HepG2 (cell line): ENCODE results near the gene SMIM22. TPM values are rescaled to one million over a fixed set of nuclear protein-coding genes. Genes with fewer than 3 reads are reported as not detected.
A peak's percentile ranks its signal among the peaks of the same experiment; 100 is the strongest.

Experiments used
- BRD4 ChIP-seq: sonication (generic); formaldehyde crosslinking; IDR thresholded peaks from 2 replicates; pipeline ENCODE4 v1.4.0; 2020; ENCODE audit warnings: missing genetic modification reagents
- CEBPG ChIP-seq: IDR thresholded peaks from 2 replicates; pipeline ENCODE4 v1.6.1; 2016
- CREM ChIP-seq, 2 experiments: sonication (generic) in 1 of 2; formaldehyde crosslinking in 1 of 2; IDR thresholded peaks; 2 replicates each; pipeline versions ENCODE4 v1.4.0 to v1.6.1; 2016 to 2020; ENCODE audit warnings: antibody characterized with exemption in 1 of 2, mild to moderate bottlenecking in 1 of 2, missing genetic modification reagents in 1 of 2
- HNRNPH1 ChIP-seq: fragments of 200-400 bp; formaldehyde crosslinking; optimal IDR thresholded peaks from 2 replicates; pipeline ENCODE3; 2017; ENCODE audit warnings: mild to moderate bottlenecking, low read depth, low read length
- IKZF4 ChIP-seq: sonication (generic); formaldehyde crosslinking; IDR thresholded peaks from 2 replicates; pipeline ENCODE4 v1.5.1; 2020; ENCODE audit warnings: borderline replicate concordance, mild to moderate bottlenecking, low read depth, missing genetic modification reagents; ENCODE audit errors: not compliant biosample characterization
- KDM1A ChIP-seq: IDR thresholded peaks from 2 replicates; pipeline ENCODE4 v1.6.1; 2016; ENCODE audit warnings: missing compliant biosample characterization
- KLF16 ChIP-seq, 2 experiments: sonication (generic) in 1 of 2; formaldehyde crosslinking in 1 of 2; IDR thresholded peaks; 2 replicates each; pipeline versions ENCODE4 v1.6.1 to v1.8.0; 2016 to 2023; ENCODE audit warnings: missing genetic modification reagents in 2 of 2, missing compliant biosample characterization in 1 of 2
- NCOA5 ChIP-seq: sonication (generic); formaldehyde crosslinking; IDR thresholded peaks from 2 replicates; pipeline ENCODE4 v1.4.0; 2020; ENCODE audit warnings: missing genetic modification reagents
- SMAD3 ChIP-seq: sonication (generic); formaldehyde crosslinking; IDR thresholded peaks from 2 replicates; pipeline ENCODE4 v1.4.0; 2020; ENCODE audit warnings: missing genetic modification reagents
- ZNF12 ChIP-seq: sonication (generic); formaldehyde crosslinking; IDR thresholded peaks from 2 replicates; pipeline ENCODE4 v1.5.0; 2020; ENCODE audit warnings: missing genetic modification reagents
- ZNF337 ChIP-seq: sonication (generic); formaldehyde crosslinking; IDR thresholded peaks from 2 replicates; pipeline ENCODE4 v1.5.1; 2020; ENCODE audit warnings: missing genetic modification reagents, low read depth, mild to moderate bottlenecking, borderline replicate concordance
- ZNF547 ChIP-seq: sonication (generic); formaldehyde crosslinking; IDR thresholded peaks from 2 replicates; pipeline ENCODE4 v1.5.1; 2020; ENCODE audit warnings: mild to moderate bottlenecking, missing genetic modification reagents
- ZNF556 ChIP-seq: sonication (generic); formaldehyde crosslinking; IDR thresholded peaks from 2 replicates; pipeline ENCODE4 v1.4.0; 2020; ENCODE audit warnings: mild to moderate bottlenecking, missing genetic modification reagents, borderline replicate concordance
- ZNF879 ChIP-seq: sonication (generic); formaldehyde crosslinking; IDR thresholded peaks from 2 replicates; pipeline ENCODE4 v1.8.1; 2023; ENCODE audit warnings: missing genetic modification reagents
- ZSCAN20 ChIP-seq: sonication (generic); formaldehyde crosslinking; IDR thresholded peaks from 2 replicates; pipeline ENCODE4 v1.4.0; 2020; ENCODE audit warnings: missing genetic modification reagents, mild to moderate bottlenecking, borderline replicate concordance
- polyA plus RNA-seq, 8 experiments: library from polyadenylated mRNA; depleted of rRNA in 3 of 8; stranded (reverse) in 7 of 8; unstranded in 1 of 8; fragments of >200 nt; fragmentation: Illumina TruSeq in 4 of 8; extraction: Trizol in 4 of 8; gene quantifications; 2 replicates each; pipeline versions ENCODE4 v1.2.1 to v1.2.3, GENCODE V29; 2011 to 2016; ENCODE audit warnings: low read depth in 4 of 8, missing spikeins in 1 of 8, mixed read lengths in 1 of 8; ENCODE audit not compliant: insufficient read depth in 1 of 8
- total RNA-seq, 5 experiments: library from RNA; depleted of rRNA; stranded (reverse); fragments of >200 nt; fragmentation: Illumina TruSeq; extraction: Trizol; gene quantifications; 2 replicates each; pipeline ENCODE4 v1.2.3, GENCODE V29; 2016; ENCODE audit warnings: low read depth in 1 of 5
- TF ChIP-seq, protein P1 (sequence below): sonication (generic); formaldehyde crosslinking; IDR thresholded peaks from 2 replicates; pipeline ENCODE4 v1.4.0; 2020; ENCODE audit warnings: mild to moderate bottlenecking, missing genetic modification reagents, borderline replicate concordance
- TF ChIP-seq, protein P2 (sequence below): sonication (generic); formaldehyde crosslinking; IDR thresholded peaks from 2 replicates; pipeline ENCODE4 v1.5.1; 2020; ENCODE audit warnings: mild to moderate bottlenecking, moderate library complexity, missing genetic modification reagents
- TF ChIP-seq, protein P3 (sequence below): IDR thresholded peaks from 2 replicates; pipeline ENCODE4 v1.6.1; 2012; ENCODE audit warnings: inconsistent platforms
- TF ChIP-seq, protein P4 (sequence below): sonication (generic); formaldehyde crosslinking; IDR thresholded peaks from 2 replicates; pipeline ENCODE4 v1.5.0; 2020; ENCODE audit warnings: mild to moderate bottlenecking, missing genetic modification reagents, borderline replicate concordance
- TF ChIP-seq, protein P5 (sequence below): sonication (generic); formaldehyde crosslinking; conservative IDR thresholded peaks from 2 replicates; pipeline ENCODE4 v1.8.1; 2023; ENCODE audit warnings: missing genetic modification reagents
- TF ChIP-seq, protein P6 (sequence below): IDR thresholded peaks from 2 replicates; pipeline ENCODE4 v1.6.1; 2016

Gene SMIM22
- total and polyA plus RNA-seq, 2 of the 13 experiments (the other 11 are each of a cell fraction or from before 2014, with no cell fraction given): not detected

DNA sequence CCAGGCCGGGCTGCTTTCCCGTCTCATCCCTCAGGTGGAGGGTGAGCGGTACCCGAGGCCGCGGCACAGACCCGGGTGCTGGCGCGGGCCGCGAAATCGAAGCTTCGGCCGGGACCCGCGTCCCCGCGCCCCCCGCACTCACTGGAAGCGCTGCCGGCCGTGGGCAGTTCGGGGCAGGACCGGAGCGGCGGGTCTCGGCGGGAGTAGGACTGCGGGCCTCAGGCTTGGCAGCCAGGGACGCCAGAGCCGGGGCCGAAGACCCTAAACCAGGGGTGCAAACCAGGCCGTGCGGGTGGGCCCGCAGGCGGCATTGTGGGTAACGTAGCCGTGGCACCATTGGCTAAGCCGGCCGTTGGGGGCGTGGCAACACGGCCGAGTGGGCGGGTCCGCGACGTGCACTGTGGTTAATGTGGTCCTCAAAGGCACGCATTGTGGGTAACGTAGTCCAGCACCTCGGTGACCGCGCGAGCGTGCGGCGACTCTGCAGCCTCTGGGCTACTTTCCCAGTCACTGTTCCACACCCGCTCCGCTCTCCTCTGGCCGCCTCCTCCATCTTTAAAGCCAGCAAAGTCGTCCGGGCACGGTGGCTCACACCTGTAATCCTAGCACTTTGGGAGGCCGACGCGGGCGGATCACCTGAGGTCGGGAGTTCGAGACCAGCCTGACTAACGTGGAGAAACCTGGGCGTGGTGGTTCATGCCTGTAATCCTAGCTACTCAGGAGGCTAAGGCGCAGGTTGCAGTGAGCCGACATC lies 28.1 kb upstream of the SMIM22 start, which contains the start of gene ZNF500 (continued):
- TF ChIP-seq, protein P1, sequence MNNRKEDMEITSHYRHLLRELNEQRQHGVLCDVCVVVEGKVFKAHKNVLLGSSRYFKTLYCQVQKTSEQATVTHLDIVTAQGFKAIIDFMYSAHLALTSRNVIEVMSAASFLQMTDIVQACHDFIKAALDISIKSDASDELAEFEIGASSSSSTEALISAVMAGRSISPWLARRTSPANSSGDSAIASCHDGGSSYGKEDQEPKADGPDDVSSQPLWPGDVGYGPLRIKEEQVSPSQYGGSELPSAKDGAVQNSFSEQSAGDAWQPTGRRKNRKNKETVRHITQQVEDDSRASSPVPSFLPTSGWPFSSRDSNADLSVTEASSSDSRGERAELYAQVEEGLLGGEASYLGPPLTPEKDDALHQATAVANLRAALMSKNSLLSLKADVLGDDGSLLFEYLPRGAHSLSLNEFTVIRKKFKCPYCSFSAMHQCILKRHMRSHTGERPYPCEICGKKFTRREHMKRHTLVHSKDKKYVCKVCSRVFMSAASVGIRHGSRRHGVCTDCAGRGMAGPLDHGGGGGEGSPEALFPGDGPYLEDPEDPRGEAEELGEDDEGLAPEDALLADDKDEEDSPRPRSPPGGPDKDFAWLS (CRISPR knock-in tag): 0 out of 2 replicates have a peak, but pooled peaks have one; percentile 47
- peak; percentile 11; the same call in 1 of the 2 replicates for TF ChIP-seq SMAD3
- peak; percentile 71 for TF ChIP-seq ZNF556 (CRISPR knock-in tag)
- peak; percentile 69; the same call in 1 of the 2 replicates for TF ChIP-seq ZSCAN20 (CRISPR knock-in tag)
- TF ChIP-seq, protein P2, sequence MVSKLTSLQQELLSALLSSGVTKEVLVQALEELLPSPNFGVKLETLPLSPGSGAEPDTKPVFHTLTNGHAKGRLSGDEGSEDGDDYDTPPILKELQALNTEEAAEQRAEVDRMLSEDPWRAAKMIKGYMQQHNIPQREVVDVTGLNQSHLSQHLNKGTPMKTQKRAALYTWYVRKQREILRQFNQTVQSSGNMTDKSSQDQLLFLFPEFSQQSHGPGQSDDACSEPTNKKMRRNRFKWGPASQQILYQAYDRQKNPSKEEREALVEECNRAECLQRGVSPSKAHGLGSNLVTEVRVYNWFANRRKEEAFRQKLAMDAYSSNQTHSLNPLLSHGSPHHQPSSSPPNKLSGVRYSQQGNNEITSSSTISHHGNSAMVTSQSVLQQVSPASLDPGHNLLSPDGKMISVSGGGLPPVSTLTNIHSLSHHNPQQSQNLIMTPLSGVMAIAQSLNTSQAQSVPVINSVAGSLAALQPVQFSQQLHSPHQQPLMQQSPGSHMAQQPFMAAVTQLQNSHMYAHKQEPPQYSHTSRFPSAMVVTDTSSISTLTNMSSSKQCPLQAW: no peak; the same call in 1 of the 2 replicates
- TF ChIP-seq, protein P3, sequence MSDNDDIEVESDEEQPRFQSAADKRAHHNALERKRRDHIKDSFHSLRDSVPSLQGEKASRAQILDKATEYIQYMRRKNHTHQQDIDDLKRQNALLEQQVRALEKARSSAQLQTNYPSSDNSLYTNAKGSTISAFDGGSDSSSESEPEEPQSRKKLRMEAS: peak; percentile 74; the same call in 1 of the 2 replicates
- TF ChIP-seq ZNF547 (CRISPR knock-in tag): peak; percentile 46; the same call in 1 of the 2 replicates
- TF ChIP-seq CEBPG (CRISPR knock-in tag): peak; percentile 52; the same call in 1 of the 2 replicates
- 0 out of 2 replicates have a peak, but pooled peaks have one; percentile 44 for TF ChIP-seq BRD4 (CRISPR knock-in tag)
- TF ChIP-seq ZNF337 (CRISPR knock-in tag): no peak
- TF ChIP-seq, protein P4, sequence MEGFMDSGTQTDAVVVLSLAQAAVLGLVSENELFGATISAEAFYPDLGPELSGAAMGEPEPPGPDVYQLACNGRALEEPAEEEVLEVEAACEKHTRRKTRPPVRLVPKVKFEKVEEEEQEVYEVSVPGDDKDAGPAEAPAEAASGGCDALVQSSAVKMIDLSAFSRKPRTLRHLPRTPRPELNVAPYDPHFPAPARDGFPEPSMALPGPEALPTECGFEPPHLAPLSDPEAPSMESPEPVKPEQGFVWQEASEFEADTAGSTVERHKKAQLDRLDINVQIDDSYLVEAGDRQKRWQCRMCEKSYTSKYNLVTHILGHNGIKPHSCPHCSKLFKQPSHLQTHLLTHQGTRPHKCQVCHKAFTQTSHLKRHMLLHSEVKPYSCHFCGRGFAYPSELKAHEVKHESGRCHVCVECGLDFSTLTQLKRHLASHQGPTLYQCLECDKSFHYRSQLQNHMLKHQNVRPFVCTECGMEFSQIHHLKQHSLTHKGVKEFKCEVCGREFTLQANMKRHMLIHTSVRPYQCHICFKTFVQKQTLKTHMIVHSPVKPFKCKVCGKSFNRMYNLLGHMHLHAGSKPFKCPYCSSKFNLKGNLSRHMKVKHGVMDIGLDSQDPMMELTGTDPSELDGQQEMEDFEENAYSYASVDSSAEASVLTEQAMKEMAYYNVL (CRISPR knock-in tag): peak; percentile 81; the same call in 1 of the 2 replicates
- peak; percentile 70 for TF ChIP-seq KDM1A (CRISPR knock-in tag)
- no peak for TF ChIP-seq IKZF4 (CRISPR knock-in tag)
- peak in 1 of 2 experiments; percentile 87; a peak in 2 of 4 replicates for TF ChIP-seq KLF16 (CRISPR knock-in tag; IDR thresholded peaks at IDR 0.05)
- TF ChIP-seq CREM (IDR thresholded peaks at IDR 0.05): peak; percentile 95
- TF ChIP-seq CREM (CRISPR knock-in tag; IDR thresholded peaks at IDR 0.05): no peak
- TF ChIP-seq, protein P5, sequence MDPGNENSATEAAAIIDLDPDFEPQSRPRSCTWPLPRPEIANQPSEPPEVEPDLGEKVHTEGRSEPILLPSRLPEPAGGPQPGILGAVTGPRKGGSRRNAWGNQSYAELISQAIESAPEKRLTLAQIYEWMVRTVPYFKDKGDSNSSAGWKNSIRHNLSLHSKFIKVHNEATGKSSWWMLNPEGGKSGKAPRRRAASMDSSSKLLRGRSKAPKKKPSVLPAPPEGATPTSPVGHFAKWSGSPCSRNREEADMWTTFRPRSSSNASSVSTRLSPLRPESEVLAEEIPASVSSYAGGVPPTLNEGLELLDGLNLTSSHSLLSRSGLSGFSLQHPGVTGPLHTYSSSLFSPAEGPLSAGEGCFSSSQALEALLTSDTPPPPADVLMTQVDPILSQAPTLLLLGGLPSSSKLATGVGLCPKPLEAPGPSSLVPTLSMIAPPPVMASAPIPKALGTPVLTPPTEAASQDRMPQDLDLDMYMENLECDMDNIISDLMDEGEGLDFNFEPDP (CRISPR knock-in tag): 0 out of 2 replicates have a peak, but pooled peaks have one; percentile 27
- TF ChIP-seq, protein P6, sequence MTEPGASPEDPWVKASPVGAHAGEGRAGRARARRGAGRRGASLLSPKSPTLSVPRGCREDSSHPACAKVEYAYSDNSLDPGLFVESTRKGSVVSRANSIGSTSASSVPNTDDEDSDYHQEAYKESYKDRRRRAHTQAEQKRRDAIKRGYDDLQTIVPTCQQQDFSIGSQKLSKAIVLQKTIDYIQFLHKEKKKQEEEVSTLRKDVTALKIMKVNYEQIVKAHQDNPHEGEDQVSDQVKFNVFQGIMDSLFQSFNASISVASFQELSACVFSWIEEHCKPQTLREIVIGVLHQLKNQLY: 0 out of 2 replicates have a peak, but pooled peaks have one; percentile 6
- no peak for TF ChIP-seq NCOA5 (CRISPR knock-in tag)
- TF ChIP-seq ZNF12 (CRISPR knock-in tag): 0 out of 2 replicates have a peak, but pooled peaks have one; percentile 11
- TF ChIP-seq ZNF879 (CRISPR knock-in tag): peak; percentile 80; the same call in 1 of the 2 replicates
- no peak for TF ChIP-seq HNRNPH1
